IMR-90 (cell line): ENCODE results near the gene GPLD1.

Experiments used
- MXI1 ChIP-seq: IDR thresholded peaks from 2 replicates; pipeline ENCODE4 v1.6.1; 2012; ENCODE audit warnings: low read depth, mild to moderate bottlenecking, low read length, moderate library complexity, borderline replicate concordance
- RAD21 ChIP-seq: IDR thresholded peaks from 2 replicates; pipeline ENCODE4 v1.6.1; 2012; ENCODE audit warnings: low read length, improper control_type of control experiment
- SMC3 ChIP-seq: fragments of 150-350 bp; IDR thresholded peaks from 2 replicates; pipeline ENCODE4 v1.6.1; 2016; ENCODE audit warnings: low read depth, mild to moderate bottlenecking, antibody characterized with exemption, low read length, moderate library complexity

DNA sequence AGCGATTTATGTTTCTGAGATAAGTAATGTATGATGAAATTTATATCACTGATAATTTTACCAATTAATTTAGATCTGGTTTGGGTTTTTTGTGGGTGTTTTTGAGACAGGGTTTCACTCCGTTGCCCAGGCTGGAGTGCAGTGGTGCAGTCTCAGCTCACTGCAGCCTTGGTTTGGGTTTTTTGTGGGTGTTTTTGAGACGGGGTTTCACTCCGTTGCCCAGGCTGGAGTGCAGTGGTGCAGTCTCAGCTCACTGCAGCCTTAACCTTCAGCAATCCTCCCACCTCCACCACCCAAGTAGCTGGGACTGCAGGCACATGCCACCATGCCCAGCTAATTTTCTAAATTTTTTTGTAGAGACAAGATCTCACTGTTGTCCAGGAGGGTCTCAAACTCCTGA lies 73.6 kb downstream of the GPLD1 start:
- TF ChIP-seq RAD21 (no peak), SMC3 (no peak), MXI1 (no peak)
